Natural killer cell (primary cell): Measurements from ENCODE around the gene CLDN19. TPM values are rescaled to one million over a fixed set of nuclear protein-coding genes. Genes with fewer than 3 reads are reported as not detected.

Experiments used
- ATAC-seq, 3 donors: fragments of 150-1000 bp in 2 of 3; fragments of 200-7000 bp in 1 of 3; cut with Tn5 transposase; 1 replicate in 1 of 3; 2 replicates in 2 of 3; pipeline ENCODE4 v1.10.0; 2021; ENCODE audit warnings: mild to moderate bottlenecking in 2 of 3, moderate library complexity in 2 of 3
- DNase-seq, 2 donors: peaks; one replicate each; pipeline versions ENCODE4 v3.0.0 to v3.0.0-alpha.2; 2013 to 2021; ENCODE audit warnings: mixed read lengths in 1 of 2
- H3K27ac ChIP-seq: one replicate; pipeline ENCODE4 v1.5.1; 2013; ENCODE audit warnings: mild to moderate bottlenecking, low read length
- H3K27me3 ChIP-seq: one replicate; pipeline ENCODE4 v1.6.1; 2013; ENCODE audit warnings: low read length; ENCODE audit not compliant: control insufficient read depth, insufficient read depth
- H3K36me3 ChIP-seq: one replicate; pipeline ENCODE4 v1.6.1; 2013; ENCODE audit warnings: low read length; ENCODE audit not compliant: control insufficient read depth, insufficient read depth
- H3K4me1 ChIP-seq: one replicate; pipeline ENCODE4 v1.6.1; 2013; ENCODE audit warnings: low read length; ENCODE audit not compliant: control insufficient read depth, insufficient read depth
- H3K4me3 ChIP-seq: one replicate; pipeline ENCODE4 v1.5.1; 2013; ENCODE audit warnings: low read length
- H3K9me3 ChIP-seq: one replicate; pipeline ENCODE4 v1.6.1; 2013; ENCODE audit warnings: low read length; ENCODE audit not compliant: control insufficient read depth, insufficient read depth
- H3K27ac Mint-ChIP-seq, 2 donors: one replicate each; pipeline ENCODE4 v1.8.0; 2022; ENCODE audit warnings: mild to moderate bottlenecking in 2 of 2, mixed read lengths in 2 of 2, moderate library complexity in 1 of 2
- H3K27me3 Mint-ChIP-seq, 2 donors: one replicate each; pipeline ENCODE4 v1.8.0; 2022; ENCODE audit warnings: low read depth in 2 of 2, mixed read lengths in 2 of 2
- H3K36me3 Mint-ChIP-seq: one replicate; pipeline ENCODE4 v1.8.0; 2022; ENCODE audit warnings: mixed read lengths
- H3K4me1 Mint-ChIP-seq, 2 donors: one replicate each; pipeline ENCODE4 v1.8.0; 2022; ENCODE audit warnings: mixed read lengths in 2 of 2
- H3K4me3 Mint-ChIP-seq: one replicate; pipeline ENCODE4 v1.8.0; 2022; ENCODE audit warnings: mild to moderate bottlenecking, moderate library complexity, mixed read lengths
- H3K9me3 Mint-ChIP-seq, 2 donors: one replicate each; pipeline ENCODE4 v1.8.0; 2022; ENCODE audit warnings: mixed read lengths in 2 of 2
- CTCF ChIP-seq: fragments of 200-600 bp; IDR thresholded peaks from one replicate; pipeline ENCODE4 v1.8.0; 2022; ENCODE audit warnings: antibody characterized with exemption
- WGBS: methylation state at CpG from one replicate; pipeline ENCODE4 v1.1.7; 2013; ENCODE audit warnings: missing lambda C conversion rate; ENCODE audit not compliant: insufficient coverage; 5-methylcytosine and 5-hydroxymethylcytosine counted together
- intact Hi-C: fragments of 100-400 bp; cut with micrococcal nuclease; formaldehyde crosslinking; loops from one replicate; pipeline ENCODE4 v1.14.2; 2022
- total RNA-seq, 4 donors: library from RNA; stranded (reverse); fragments of 120-200 nt in 1 of 4; gene quantifications; one replicate each; pipeline versions ENCODE4 v1.2.3 to v1.2.4, GENCODE V29; 2013 to 2022

CLDN19 gene
- total RNA-seq, 3 donors from 2014 or later (not counting 1 experiment from before 2014, with no cell fraction given), result not detected

DNA sequence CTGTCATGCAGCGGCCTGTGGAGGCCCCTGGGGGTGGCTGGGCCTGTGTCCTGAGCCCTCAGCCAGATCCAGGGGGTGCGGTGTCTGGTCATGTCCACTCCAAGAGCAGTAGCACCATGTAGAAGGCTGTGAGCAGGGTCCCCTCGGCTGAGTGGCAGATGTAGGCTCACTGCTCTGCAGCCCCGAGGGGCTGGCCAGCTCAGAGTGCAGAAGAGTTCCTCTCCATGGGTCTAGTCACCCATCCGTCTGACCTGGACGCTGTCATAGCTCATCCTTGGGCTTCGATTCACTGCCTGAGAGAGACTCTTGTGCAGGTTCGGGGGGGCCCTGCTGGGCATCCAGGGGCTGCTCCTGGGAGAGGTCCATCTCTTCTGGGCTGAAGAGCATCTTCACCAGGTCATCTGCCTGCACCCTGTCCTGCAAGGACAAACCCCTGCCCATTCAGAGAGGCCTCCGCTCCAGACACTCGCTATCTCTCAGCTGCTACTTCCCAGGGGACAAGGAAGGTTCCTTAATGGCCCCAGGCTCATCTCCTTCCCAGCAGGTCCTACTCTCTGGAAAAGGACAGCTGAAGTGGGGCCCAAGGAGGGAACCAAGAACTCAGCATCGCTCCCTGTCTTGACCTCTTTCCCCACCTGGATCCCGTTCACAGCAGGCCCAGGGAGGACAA is 6.5 kb upstream of the CLDN19 start:
- Mint-ChIP-seq H3K4me3 (no peak overlapping the region), H3K36me3 (peaks cover 2% of the 10 kb centered on the region), H3K27me3 (no peaks in the 10 kb centered on the region), H3K4me1 (peaks cover 0 to 5% of the 10 kb centered on the region in 2 donors), H3K27ac (no peak overlapping the region), H3K9me3 (no peaks in the 10 kb centered on the region)
- Histone ChIP-seq H3K36me3 (peaks cover 29% of the 10 kb centered on the region), H3K4me1 (no peaks in the 10 kb centered on the region), H3K4me3 (no peak overlapping the region), H3K27me3 (no peaks in the 10 kb centered on the region), H3K27ac (no peak overlapping the region), H3K9me3 (no peaks in the 10 kb centered on the region)
- 96% methylated on average over 12 of the region's 12 CpGs for WGBS
- DNase-seq, result no peak
- ATAC-seq, result no peak
- intact Hi-C loops, result loop anchor here (1.0 kb wide), 1 partner anchor 168 kb away; no protein-coding TSS in a partner anchor
- TF ChIP-seq CTCF, result no peak

DNA sequence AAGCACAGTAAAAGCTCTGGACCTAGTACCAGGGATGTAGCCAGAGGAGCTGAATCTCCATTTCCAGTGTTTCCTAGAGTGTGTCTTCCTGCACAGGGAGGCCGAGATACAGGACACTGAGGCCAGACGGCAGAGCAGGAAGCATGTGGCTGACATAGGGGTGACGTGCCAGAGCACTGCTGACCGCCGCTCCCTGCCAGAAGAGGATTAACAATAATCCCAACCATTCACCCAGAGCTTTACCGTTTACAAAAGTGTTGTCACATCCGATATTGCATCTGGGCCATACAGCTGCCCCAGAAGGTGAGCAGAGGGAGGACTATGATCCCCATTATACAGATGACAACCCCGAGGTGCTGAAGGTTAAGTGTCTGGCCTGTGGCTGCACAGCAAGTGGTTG is 5.8 kb upstream of the CLDN19 start:
- H3K4me3 Mint-ChIP-seq, result no peak overlapping the region
- Histone ChIP-seq H3K36me3 (peaks cover 28% of the 10 kb centered on the region), H3K27ac (no peak overlapping the region), H3K4me1 (no peaks in the 10 kb centered on the region), H3K27me3 (no peaks in the 10 kb centered on the region), H3K9me3 (no peaks in the 10 kb centered on the region), H3K4me3 (no peak overlapping the region)
- TF ChIP-seq CTCF, result no peak
- peaks cover 0 to 5% of the 10 kb centered on the region in 2 donors for H3K4me1 Mint-ChIP-seq
- ATAC-seq (no peak), DNase-seq (no peak)
- WGBS, result 93% methylated on average over 8 of the region's 8 CpGs
- no peak overlapping the region for H3K27ac Mint-ChIP-seq
- no peaks in the 10 kb centered on the region for H3K36me3 Mint-ChIP-seq
- no peaks in the 10 kb centered on the region for H3K27me3 Mint-ChIP-seq
- intact Hi-C loops, result no loop called here
- H3K9me3 Mint-ChIP-seq, result no peaks in the 10 kb centered on the region

GRCh38 chr1:42744148-42744413 is 4.0 kb upstream of the CLDN19 start:
- H3K9me3 Mint-ChIP-seq, result no peaks in the 10 kb centered on the region
- H3K4me3 Mint-ChIP-seq, result no peak overlapping the region
- Histone ChIP-seq H3K27ac (no peak overlapping the region), H3K9me3 (no peaks in the 10 kb centered on the region), H3K4me1 (no peaks in the 10 kb centered on the region), H3K27me3 (no peaks in the 10 kb centered on the region), H3K4me3 (no peak overlapping the region), H3K36me3 (peaks cover 17% of the 10 kb centered on the region)
- peaks cover 0 to 5% of the 10 kb centered on the region in 2 donors for H3K4me1 Mint-ChIP-seq
- no peaks in the 10 kb centered on the region for H3K36me3 Mint-ChIP-seq
- intact Hi-C loops, result no loop called here
- no peak for TF ChIP-seq CTCF
- H3K27me3 Mint-ChIP-seq, result no peaks in the 10 kb centered on the region
- no peak for DNase-seq
- 96% methylated on average over 9 of the region's 9 CpGs for WGBS
- no peak overlapping the region for H3K27ac Mint-ChIP-seq
- ATAC-seq, result no peak
